22Rv1 (cell line): ENCODE measurements around the gene LRBA.

Experiments used
- ZFX ChIP-seq: fragments of 450-650 bp; IDR thresholded peaks from 2 replicates; pipeline ENCODE4 v1.6.1; 2017; ENCODE audit warnings: antibody characterized with exemption, borderline replicate concordance
- TF ChIP-seq, protein P1 (sequence below): fragments of 450-650 bp; IDR thresholded peaks from 2 replicates; pipeline ENCODE4 v1.5.1; 2017; ENCODE audit warnings: mild to moderate bottlenecking

- TF ChIP-seq, protein P1, sequence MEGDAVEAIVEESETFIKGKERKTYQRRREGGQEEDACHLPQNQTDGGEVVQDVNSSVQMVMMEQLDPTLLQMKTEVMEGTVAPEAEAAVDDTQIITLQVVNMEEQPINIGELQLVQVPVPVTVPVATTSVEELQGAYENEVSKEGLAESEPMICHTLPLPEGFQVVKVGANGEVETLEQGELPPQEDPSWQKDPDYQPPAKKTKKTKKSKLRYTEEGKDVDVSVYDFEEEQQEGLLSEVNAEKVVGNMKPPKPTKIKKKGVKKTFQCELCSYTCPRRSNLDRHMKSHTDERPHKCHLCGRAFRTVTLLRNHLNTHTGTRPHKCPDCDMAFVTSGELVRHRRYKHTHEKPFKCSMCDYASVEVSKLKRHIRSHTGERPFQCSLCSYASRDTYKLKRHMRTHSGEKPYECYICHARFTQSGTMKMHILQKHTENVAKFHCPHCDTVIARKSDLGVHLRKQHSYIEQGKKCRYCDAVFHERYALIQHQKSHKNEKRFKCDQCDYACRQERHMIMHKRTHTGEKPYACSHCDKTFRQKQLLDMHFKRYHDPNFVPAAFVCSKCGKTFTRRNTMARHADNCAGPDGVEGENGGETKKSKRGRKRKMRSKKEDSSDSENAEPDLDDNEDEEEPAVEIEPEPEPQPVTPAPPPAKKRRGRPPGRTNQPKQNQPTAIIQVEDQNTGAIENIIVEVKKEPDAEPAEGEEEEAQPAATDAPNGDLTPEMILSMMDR: no peak
- no peak for TF ChIP-seq ZFX
Observed at GRCh38 chr4:150439451-150439933, 575.6 kb downstream of the LRBA start.
